Ecto neural progenitor cell (in vitro differentiated cells): ENCODE results near the gene MCM3AP.
"Not testable (repeated sequence)": the region's sequence is repeated elsewhere in the genome, so short reads cannot be mapped to it uniquely, and the experiment has no call there.

Experiments used
- DNase-seq: peaks from one replicate; pipeline ENCODE4 v3.0.0-alpha.2; 2018; ENCODE audit warnings: low spot score

Gene MCM3AP

DNA sequence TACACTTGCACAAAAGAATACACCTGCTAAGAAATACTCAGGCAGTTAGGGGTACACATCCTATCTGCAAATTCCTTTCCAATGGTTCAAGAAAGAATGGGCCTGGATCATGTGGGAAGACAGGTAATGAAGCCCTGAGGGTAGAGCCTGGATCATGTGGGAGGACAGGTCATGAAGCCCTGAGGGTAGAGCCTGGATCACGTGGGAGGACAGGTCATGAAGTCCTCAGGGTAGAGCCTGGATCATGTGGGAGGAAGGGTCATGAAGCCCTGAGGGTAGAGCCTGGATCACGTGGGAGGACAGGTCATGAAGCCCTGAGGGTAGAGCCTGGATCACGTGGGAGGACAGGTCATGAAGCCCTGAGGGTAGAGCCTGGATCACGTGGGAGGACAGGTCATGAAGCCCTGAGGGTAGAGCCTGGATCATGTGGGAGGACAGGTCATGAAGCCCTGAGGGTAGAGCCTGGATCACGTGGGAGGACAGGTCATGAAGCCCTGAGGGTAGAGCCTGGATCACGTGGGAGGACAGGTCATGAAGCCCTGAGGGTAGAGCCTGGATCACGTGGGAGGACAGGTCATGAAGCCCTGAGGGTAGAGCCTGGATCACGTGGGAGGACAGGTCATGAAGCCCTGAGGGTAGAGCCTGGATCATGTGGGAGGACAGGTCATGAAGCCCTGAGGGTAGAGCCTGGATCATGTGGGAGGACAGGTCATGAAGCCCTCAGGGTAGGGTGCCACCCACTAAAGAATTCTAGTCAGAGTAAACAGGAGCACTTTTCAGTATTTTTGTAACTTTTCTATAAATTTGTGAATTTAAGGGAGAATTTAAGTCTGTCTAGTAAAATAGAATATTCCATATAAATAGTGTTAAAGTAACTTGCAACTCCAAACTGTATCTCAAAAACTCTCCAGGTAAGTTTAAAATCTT, 84.3 kb downstream of the MCM3AP start:
- DNase-seq = not testable (repeated sequence)

DNA sequence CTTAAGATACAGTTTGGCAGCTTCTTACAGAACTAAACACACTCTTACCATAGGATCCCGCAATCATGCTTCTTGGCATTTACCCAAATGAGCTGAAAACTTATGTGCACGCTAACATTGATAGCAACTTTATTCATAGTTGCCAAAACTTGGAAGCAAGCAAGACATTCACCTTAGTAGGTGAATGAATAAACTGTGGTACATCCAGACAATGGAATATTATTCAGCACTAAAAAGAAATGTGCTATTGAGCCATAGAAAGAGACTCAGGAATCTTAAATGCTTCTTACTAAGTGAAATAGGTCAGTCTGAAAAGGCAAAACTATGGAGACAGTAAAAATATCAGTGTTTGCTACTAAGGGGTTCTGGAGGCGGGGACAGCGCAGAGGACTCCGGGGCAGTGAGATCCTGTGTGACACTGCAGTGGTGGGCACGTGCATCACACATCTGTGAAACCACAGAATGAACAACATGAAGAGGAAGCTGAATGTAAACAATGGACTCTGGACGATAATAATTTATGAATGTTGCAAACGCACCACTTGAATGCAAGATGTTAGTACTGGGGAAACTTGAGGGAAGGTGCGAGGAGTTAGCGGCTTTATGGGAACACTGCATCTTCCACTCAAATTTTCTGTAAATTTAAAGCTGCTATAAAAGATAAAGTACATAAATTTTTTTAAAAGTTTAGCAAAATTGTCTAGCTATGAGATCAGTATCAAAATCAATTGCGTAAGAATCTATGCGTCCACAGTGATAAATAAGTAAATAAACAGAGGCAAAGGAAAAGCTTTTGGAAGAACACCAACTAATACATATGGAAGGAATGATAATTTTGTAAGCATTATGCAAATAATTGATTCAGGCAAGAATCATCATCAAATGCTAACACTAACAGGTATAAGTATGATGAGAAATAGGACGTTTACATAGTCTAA, 85.7 kb downstream of the MCM3AP start:
- no peak for DNase-seq

DNA sequence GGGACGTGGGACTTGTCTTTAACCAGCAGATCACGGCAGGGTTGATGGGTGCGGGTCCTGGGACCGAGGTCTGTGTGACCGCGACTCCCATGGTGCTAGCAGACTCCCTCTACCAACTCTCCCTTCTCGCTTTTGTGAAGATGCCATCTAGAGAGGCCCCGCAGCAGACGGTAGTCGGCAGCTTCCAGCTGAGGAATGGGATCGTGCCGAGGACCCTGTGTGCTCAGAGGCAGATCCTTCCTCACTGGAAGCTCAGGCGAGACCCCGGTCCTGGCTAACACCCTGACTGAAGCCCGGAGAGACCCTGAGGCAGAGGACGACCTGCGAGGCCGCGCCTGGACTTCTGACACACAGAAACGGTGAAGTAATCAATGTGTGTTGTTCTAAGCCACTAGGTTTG, 88.7 kb downstream of the MCM3AP start:
- peak; percentile 35 for DNase-seq

DNA sequence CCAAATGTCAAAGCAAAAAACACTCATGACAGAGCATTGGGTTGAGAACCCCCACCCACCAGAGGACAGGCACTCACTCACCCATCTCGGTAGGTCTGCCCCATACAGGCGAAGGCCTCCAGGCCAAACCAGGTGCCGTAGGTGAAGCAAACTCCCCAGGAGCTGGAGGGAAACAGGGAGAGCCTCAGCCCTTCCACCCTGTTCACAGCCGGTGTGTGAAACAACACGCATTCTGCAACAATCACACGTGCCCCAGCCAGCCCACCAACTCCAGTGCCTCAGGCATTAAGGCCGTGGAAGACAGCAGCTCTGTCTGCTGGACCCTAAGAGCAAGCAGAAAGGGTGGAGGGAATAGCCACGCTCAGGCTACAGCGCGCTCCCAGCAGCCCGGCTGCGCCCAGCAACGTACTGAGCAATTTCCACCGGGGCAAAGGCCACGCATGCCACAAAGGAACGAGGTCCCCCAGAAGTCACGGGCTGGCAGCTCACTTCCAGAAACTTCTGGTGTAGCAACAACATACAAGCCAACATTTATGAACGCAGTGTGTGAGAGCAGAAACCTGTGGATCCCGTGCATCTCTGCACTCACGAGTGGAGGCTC, 89.7 kb downstream of the MCM3AP start:
- DNase-seq = peak; percentile 32

- peak; percentile 36 for DNase-seq
These were observed 90.8 kb downstream of the MCM3AP start for GRCh38 chr21:46194374-46195334.

- peak; percentile 25 for DNase-seq
These were observed 91.5 kb downstream of the MCM3AP start for GRCh38 chr21:46193829-46194373.

- DNase-seq = peak; percentile 29
These were observed 93.5 kb downstream of the MCM3AP start for GRCh38 chr21:46191686-46192575.

DNA sequence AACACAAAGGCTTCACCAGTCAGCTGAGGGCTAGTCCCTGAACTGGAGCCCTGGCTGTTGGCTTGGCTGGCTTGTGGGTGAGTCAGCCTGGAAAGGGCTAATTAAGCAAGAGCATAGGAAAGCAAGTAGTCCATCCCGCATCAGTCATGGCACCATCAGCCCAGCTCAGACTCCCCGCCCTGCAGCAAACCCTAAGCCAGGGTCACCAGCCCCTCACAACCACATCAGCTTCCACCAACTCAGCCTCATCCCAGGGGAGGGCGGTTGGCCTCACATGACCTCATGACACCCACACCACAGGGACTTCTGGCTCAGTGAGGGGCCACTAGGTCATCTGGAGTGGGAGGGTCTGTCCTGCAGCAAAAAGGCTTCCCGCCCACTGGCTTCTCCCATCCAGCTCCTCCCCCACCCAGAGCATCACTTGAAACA, 94.1 kb downstream of the MCM3AP start:
- peak; percentile 32 for DNase-seq

DNA sequence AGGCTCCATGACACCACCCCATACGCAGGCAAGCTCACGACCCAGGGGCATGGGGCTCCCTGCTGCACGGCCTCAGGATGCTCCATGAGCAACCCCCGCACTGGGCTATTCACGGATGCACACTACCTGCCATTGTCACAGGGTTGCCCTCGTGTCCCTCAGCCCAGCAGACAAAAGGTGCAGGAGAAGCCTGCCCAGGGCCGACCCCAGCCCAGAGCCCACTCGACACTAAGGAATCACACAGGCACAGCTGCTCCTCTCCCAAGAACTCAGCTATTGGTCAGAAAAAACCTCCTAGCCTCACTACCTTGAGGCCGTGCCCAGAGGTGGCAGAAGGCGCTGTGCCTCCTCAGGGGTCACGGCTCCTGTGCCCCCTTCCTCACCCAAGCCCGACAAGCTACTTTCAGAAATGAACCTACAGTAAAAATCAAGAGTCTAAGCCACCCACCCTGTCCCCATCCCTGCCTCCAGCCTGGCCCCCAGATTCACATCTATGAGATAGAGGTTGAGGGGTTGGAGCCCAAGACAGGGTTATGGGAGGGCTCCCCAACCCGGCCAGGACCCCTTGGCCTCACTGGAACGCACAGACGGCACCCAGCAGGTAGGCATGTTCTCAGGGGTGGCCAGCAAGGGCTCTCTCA, 94.8 kb downstream of the MCM3AP start:
- peak; percentile 33 for DNase-seq

DNA sequence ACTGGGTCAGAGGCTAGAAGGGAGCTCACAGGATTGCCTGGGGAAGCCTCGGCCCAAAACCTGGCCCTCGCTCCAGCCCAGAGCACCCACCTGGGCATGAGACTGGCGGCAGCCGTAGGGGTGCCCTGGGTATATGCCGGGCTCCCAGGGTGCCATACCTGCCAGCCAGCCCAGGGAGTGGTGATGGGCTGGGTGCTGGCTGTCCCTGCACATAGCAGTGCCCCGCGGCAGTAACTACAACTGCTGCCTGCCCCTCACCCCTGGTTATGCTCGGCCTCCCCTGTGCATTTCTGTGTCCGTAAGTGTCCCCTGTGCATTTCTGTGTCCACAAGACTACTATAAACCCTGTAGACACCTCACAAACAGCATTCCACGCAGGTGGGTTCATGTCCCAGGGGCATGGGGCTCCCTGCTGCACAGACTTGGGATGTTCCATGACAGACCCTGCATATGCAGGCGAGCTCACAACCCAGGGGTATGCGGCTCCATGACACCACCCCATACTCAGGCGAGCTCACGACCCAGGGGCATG, 95.4 kb downstream of the MCM3AP start:
- DNase-seq = peak; percentile 39

DNA sequence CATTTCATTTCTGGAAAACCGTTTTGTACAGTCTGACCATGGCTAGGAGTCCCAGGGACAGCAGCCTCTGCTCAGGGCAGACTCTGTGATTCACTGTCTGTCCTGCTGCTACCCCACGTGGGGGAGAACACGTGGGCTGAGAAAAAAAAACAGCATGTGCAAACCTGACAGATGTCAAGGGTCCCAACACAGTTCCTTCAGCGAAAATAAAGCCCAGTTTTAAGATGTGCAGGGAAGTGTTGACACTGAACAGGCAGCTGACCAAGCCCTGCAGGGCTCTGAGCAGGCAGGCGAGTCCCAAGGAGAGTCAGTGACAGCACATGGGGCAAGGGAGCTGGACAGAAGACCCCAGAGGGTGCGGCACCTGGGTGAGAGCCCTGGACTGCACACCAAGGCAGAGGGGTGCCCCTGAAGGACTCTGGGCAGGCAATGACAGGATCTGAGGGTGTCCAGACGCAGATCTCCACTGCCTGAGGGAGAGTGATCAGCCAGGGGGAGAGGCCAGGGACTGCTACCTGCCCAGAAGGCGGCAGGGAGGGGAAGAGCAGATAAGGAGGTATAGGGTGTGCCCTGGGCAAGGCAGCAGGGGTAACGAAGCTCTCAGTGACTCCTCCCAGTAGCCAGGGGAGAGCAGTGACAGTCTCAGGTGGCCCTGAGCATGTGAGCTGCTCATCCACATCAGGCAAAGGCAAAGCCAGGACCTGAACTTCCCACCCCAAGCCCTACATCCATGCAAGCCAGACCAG, 96.0 kb downstream of the MCM3AP start:
- peak; percentile 36 for DNase-seq

- no peak for DNase-seq
These were observed 96.9 kb downstream of the MCM3AP start for GRCh38 chr21:46188226-46189212.

- no peak for DNase-seq
These were observed 97.6 kb downstream of the MCM3AP start for GRCh38 chr21:46187814-46188213.

DNA sequence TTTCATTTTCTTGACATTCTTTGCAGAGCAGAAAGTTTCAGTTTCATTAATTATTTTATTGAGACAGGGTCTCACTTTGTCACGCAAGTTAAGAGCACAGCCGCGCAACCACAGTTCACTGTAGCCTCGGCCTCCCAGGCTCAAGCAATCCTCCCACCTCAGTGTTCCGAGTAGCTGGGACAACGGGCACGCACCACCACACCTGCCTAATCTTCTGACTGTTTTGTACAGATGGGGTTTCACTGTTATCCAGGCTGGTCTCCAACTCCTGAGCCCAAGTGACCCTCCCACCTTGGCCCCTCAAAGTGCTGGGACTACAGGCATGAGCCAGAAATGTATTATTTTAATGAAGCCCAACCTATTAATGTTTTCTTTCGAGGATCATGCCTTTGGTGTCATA, 98.2 kb downstream of the MCM3AP start:
- DNase-seq = no peak

DNA sequence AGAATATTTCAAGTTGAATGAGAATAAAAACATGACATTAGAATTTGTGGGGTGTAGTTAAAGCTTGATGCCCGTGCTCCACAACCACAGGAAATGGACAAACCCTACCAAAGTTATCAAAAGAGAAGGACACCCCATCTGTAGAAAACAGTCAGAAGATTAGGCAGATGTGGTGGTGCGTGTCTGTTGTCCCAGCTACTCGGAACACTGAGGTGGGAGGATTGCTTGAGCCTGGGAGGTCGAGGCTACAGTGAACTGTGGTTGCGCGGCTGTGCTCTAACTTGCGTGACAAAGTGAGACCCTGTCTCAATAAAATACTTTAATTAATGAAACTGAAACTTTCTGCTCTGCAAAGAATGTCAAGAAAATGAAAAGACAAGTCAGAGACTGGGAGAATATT, 99.7 kb downstream of the MCM3AP start:
- no peak for DNase-seq
